ENCODE results near the gene PLCD3. TPM values are rescaled to one million over a fixed set of nuclear protein-coding genes. Genes with fewer than 3 reads are reported as not detected.

PLCD3 gene
- total and polyA plus RNA-seq, 2 of the 13 experiments (the other 11 are each of a cell fraction or from before 2014, with no cell fraction given) = 11.3 to 39.1 TPM

GRCh38 chr17:45113424-45113754, 18.9 kb downstream of the PLCD3 start (continued):
- no peak for TF ChIP-seq ZKSCAN1 (IDR thresholded peaks at IDR 0.05; ENCODE audit: low read length)
- no peak for TF ChIP-seq ZNF652 (CRISPR knock-in tag; IDR thresholded peaks at IDR 0.05; ENCODE audit: borderline replicate concordance, low read depth)
- no peak for TF ChIP-seq ZNF512B (CRISPR knock-in tag; IDR thresholded peaks at IDR 0.05; ENCODE audit: borderline replicate concordance)
- no peak for TF ChIP-seq ZNF576 (CRISPR knock-in tag; IDR thresholded peaks at IDR 0.05)
- TF ChIP-seq FOXO1 (CRISPR knock-in tag; IDR thresholded peaks at IDR 0.05) = no peak
- TF ChIP-seq NR2F2 (IDR thresholded peaks at IDR 0.05; ENCODE audit: borderline replicate concordance, low read depth) = peak; percentile 59
- peak; percentile 27; the same call in 1 of the 2 replicates for TF ChIP-seq BORCS8-MEF2B (CRISPR knock-in tag; IDR thresholded peaks at IDR 0.05)
- peak; percentile 85 for TF ChIP-seq NR2F6 (IDR thresholded peaks at IDR 0.05)
- peak; percentile 87 for TF ChIP-seq NR2F6 (CRISPR knock-in tag; IDR thresholded peaks at IDR 0.05)
- no peak for TF ChIP-seq ZNF678 (CRISPR knock-in tag; IDR thresholded peaks at IDR 0.05)
- no peak; the same call in 1 of the 2 replicates for TF ChIP-seq KDM5B (CRISPR knock-in tag; IDR thresholded peaks at IDR 0.05; ENCODE audit: borderline replicate concordance)
- no peak for TF ChIP-seq TMF1 (CRISPR knock-in tag; IDR thresholded peaks at IDR 0.05; ENCODE audit: low read depth)
